ENCODE results near the gene ANXA9. TPM values are rescaled to one million over a fixed set of nuclear protein-coding genes. Genes with fewer than 3 reads are reported as not detected.

The ANXA9 gene
- total RNA-seq, 2 experiments from 2014 or later = 0.27 to 0.28 TPM

- Mint-ChIP-seq H3K9me3 (ENCODE audit: low read depth) (no peaks in the 10 kb centered on the region), H3K4me1 (peaks cover 30% of the 10 kb centered on the region), H3K4me3 (no peak overlapping the region), H3K36me3 (ENCODE audit: low read depth) (peaks cover 4% of the 10 kb centered on the region), H3K27ac (no peak overlapping the region), H3K27me3 (no peaks in the 10 kb centered on the region)
- ChIA-PET CTCF (interaction anchor here (0.6 to 4.4 kb wide), 5 partner anchors 12 to 144 kb away, joined by 3 to 17 read pairs (median 4); partner anchors contain the start of genes C1orf56 and TNFAIP8L2), POLR2A (no interaction called here)
- ATAC-seq = no peak
- intact Hi-C loops (cut with DNase I, micrococcal nuclease) = no loop called here
- no peak for DNase-seq
Measured at GRCh38 chr1:151012684-151013471, 30.8 kb downstream of the ANXA9 start.

DNA sequence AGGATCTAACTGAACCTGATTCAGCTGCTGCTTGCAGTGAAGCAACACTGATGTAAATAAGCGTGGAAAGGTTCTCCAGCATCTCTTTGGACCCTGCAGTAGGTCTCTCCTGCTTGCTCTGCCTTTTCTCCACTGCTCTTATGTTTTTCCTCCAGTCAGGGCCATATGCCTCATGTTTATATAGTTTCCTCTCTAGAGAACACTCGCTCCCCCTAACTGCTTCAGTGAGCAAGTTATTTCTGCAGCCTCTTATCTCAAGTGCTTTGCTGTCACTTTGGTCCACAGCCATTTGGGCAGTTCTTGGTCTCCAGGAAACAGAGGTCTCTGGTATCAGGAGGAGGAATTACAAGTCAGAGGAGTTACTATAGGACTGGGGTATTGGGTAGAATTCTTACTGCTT lies 31.4 kb downstream of the ANXA9 start:
- no peak for DNase-seq
- H3K9me3 Mint-ChIP-seq (ENCODE audit: low read depth) = no peaks in the 10 kb centered on the region
- intact Hi-C loops (cut with DNase I, micrococcal nuclease) = no loop called here
- peaks cover 8% of the 10 kb centered on the region for H3K36me3 Mint-ChIP-seq (ENCODE audit: low read depth)
- peaks cover 29% of the 10 kb centered on the region for H3K4me1 Mint-ChIP-seq
- H3K4me3 Mint-ChIP-seq = no peak overlapping the region
- H3K27ac Mint-ChIP-seq = no peak overlapping the region
- CTCF ChIA-PET = interaction anchor here (4.4 kb wide), 1 partner anchor 11 kb away, joined by 17 read pairs; no protein-coding TSS in a partner anchor
- POLR2A ChIA-PET = no interaction called here
- no peak for ATAC-seq
- no peaks in the 10 kb centered on the region for H3K27me3 Mint-ChIP-seq

GRCh38 chr1:151024540-151025146 lies 42.6 kb downstream of the ANXA9 start:
- intact Hi-C loops (cut with DNase I, micrococcal nuclease) = loop anchor here (1.0 to 5.0 kb wide), 6 partner anchors 32 to 132 kb away; partner anchors contain the start of genes GABPB2 (in 2 of the 2), TNFAIP8L2 (in 2 of the 2) and CDC42SE1 (in 1 of the 2)
- peak; percentile 91 for DNase-seq
- ChIA-PET CTCF (interaction anchor here (0.5 to 3.1 kb wide), 27 partner anchors 12 to 1060 kb away, joined by 3 to 19 read pairs (median 5); partner anchors contain the start of genes BNIPL, C1orf56, CDC42SE1 and MINDY1), POLR2A (interaction anchor here (0.6 kb wide), 1 partner anchor 150 kb away, joined by 3 read pairs; no protein-coding TSS in a partner anchor)
- H3K4me1 Mint-ChIP-seq = peaks cover 5% of the 10 kb centered on the region
- ATAC-seq = peak; percentile 100
- no peaks in the 10 kb centered on the region for H3K27me3 Mint-ChIP-seq
- H3K4me3 Mint-ChIP-seq = peak overlapping the region; percentile 30
- H3K9me3 Mint-ChIP-seq (ENCODE audit: low read depth) = no peaks in the 10 kb centered on the region
- H3K27ac Mint-ChIP-seq = peak overlapping the region; percentile 65
- H3K36me3 Mint-ChIP-seq (ENCODE audit: low read depth) = peaks cover 26% of the 10 kb centered on the region

DNA sequence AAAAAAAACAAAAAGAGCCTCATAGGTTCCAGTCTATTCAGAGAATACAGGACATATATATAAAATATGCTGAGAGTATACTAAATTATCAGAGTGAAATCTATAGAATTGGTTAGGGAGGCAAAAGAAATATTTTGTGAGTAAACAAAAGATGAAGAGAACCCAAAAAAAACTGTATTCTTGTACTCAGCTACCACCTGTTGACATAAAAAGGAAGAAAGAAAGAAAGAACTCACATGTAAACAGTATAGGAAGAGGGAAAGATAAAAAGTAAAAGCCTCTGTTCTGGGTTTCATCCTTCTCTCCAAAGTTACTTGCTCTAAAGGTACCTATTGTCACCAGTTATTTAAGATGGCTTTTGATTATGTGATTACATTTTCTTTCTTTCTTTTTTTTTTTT lies 44.4 kb downstream of the ANXA9 start:
- no peak overlapping the region for H3K4me3 Mint-ChIP-seq
- ChIA-PET POLR2A (no interaction called here), CTCF (interaction anchor here (0.7 to 3.1 kb wide), 5 partner anchors 9 to 73 kb away, joined by 3 to 13 read pairs (median 3); partner anchors contain the start of gene MINDY1)
- intact Hi-C loops (cut with DNase I, micrococcal nuclease) = no loop called here
- no peak for ATAC-seq
- DNase-seq = no peak
- H3K36me3 Mint-ChIP-seq (ENCODE audit: low read depth) = peaks cover 29% of the 10 kb centered on the region
- no peaks in the 10 kb centered on the region for H3K9me3 Mint-ChIP-seq (ENCODE audit: low read depth)
- no peaks in the 10 kb centered on the region for H3K27me3 Mint-ChIP-seq
- H3K27ac Mint-ChIP-seq = no peak overlapping the region
- peaks cover 5% of the 10 kb centered on the region for H3K4me1 Mint-ChIP-seq

DNA sequence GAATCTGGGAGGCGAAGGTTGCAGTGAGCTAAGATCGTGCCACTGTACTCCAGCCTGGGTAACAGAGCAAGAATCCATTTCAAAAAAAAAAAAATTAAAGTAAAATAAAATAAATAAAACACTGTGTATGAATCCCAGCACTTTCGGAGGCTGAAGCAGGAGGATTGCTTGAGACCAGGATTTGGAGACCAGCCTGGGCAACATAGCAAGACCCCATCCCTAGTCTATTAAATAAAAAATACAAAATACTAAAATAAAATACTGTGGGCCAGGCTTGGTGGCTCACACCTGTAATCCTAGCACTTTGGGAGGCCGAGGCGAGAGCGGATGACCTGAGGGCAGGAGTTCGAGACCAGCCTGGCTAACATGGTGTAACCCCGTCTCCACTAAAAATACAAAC lies 50.1 kb downstream of the ANXA9 start:
- Mint-ChIP-seq H3K27me3 (no peaks in the 10 kb centered on the region), H3K4me3 (no peak overlapping the region), H3K4me1 (peaks cover 3% of the 10 kb centered on the region), H3K36me3 (ENCODE audit: low read depth) (peaks cover 38% of the 10 kb centered on the region), H3K27ac (no peak overlapping the region), H3K9me3 (ENCODE audit: low read depth) (no peaks in the 10 kb centered on the region)
- intact Hi-C loops (cut with DNase I, micrococcal nuclease) = no loop called here
- no peak for DNase-seq
- ChIA-PET CTCF (interaction anchor here (1.9 kb wide), 1 partner anchor 16 kb away, joined by 11 read pairs; the partner anchor contains the start of gene C1orf56), POLR2A (no interaction called here)
- no peak for ATAC-seq

DNA sequence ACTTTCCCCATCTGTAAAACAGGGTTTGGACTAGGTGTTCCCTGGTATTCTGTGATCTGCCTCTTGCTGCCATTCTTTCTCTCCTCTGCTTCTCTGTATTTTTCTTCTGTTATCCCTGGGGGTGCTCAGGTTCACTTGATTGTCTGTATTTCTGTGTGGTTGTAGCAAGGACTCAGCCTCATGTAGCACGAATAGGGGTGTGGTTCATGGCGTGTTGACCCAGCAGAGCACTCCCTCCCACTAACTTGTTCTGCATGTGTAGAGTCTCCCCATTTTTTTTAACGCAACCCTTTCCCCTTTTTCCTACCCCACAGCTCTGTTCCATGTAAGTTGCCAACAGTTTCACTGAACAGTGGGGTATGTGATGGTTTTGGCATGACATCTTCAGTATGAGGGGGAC lies 53.1 kb downstream of the ANXA9 start:
- intact Hi-C loops (cut with DNase I, micrococcal nuclease) = no loop called here
- H3K36me3 Mint-ChIP-seq (ENCODE audit: low read depth) = peaks cover 24% of the 10 kb centered on the region
- no peak for ATAC-seq
- ChIA-PET CTCF (interaction anchor here (0.5 to 1.4 kb wide), 2 partner anchors 13 to 502 kb away, joined by 3 to 7 read pairs; partner anchors contain the start of gene C1orf56), POLR2A (no interaction called here)
- H3K27me3 Mint-ChIP-seq = no peaks in the 10 kb centered on the region
- no peak overlapping the region for H3K4me3 Mint-ChIP-seq
- no peak overlapping the region for H3K27ac Mint-ChIP-seq
- no peaks in the 10 kb centered on the region for H3K9me3 Mint-ChIP-seq (ENCODE audit: low read depth)
- no peak for DNase-seq
- H3K4me1 Mint-ChIP-seq = peaks cover 3% of the 10 kb centered on the region

GRCh38 chr1:151036356-151036755 lies 54.3 kb downstream of the ANXA9 start, which contains the start of gene BNIPL:
Gene BNIPL (plus strand): TSS chr1:151036586. CDS start chr1:151036726, 140 bp downstream.
- no peak for DNase-seq
- ChIA-PET CTCF (interaction anchor here (0.7 to 1.2 kb wide), 4 partner anchors 11 to 312 kb away, joined by 3 to 4 read pairs (median 3); partner anchors contain the start of gene C1orf56), POLR2A (interaction anchor here (0.5 to 0.6 kb wide), 2 partner anchors 261 to 403 kb away, joined by 3 to 4 read pairs; no protein-coding TSS in a partner anchor)
- no peaks in the 10 kb centered on the region for H3K27me3 Mint-ChIP-seq
- H3K36me3 Mint-ChIP-seq (ENCODE audit: low read depth) = peaks cover 22% of the 10 kb centered on the region
- H3K9me3 Mint-ChIP-seq (ENCODE audit: low read depth) = no peaks in the 10 kb centered on the region
- intact Hi-C loops (cut with DNase I, micrococcal nuclease) = no loop called here
- H3K4me1 Mint-ChIP-seq = peaks cover 3% of the 10 kb centered on the region
- H3K4me3 Mint-ChIP-seq = no peak within 1 kb of the TSS
- ATAC-seq = no peak
- H3K27ac Mint-ChIP-seq = no peak within 1 kb of the TSS

- no peak for ATAC-seq
- intact Hi-C loops (cut with DNase I, micrococcal nuclease) = no loop called here
- CTCF ChIA-PET = interaction anchor here (0.7 to 1.2 kb wide), 4 partner anchors 10 to 311 kb away, joined by 3 to 4 read pairs (median 3); partner anchors contain the start of gene C1orf56
- H3K36me3 Mint-ChIP-seq (ENCODE audit: low read depth) = peaks cover 20% of the 10 kb centered on the region
- H3K4me1 Mint-ChIP-seq = peaks cover 3% of the 10 kb centered on the region
- H3K27ac Mint-ChIP-seq = no peak overlapping the region
- POLR2A ChIA-PET = interaction anchor here (0.5 to 0.6 kb wide), 2 partner anchors 260 to 402 kb away, joined by 3 to 4 read pairs; no protein-coding TSS in a partner anchor
- no peak for DNase-seq
- no peak overlapping the region for H3K4me3 Mint-ChIP-seq
- H3K27me3 Mint-ChIP-seq = no peaks in the 10 kb centered on the region
- H3K9me3 Mint-ChIP-seq (ENCODE audit: low read depth) = no peaks in the 10 kb centered on the region
Measured at GRCh38 chr1:151037032-151037431, 54.9 kb downstream of the ANXA9 start.

- POLR2A ChIA-PET = no interaction called here
Measured at GRCh38 chr1:151039521-151039920, 57.4 kb downstream of the ANXA9 start.

GRCh38 chr1:151043163-151043562 lies 61.1 kb downstream of the ANXA9 start:
- Mint-ChIP-seq H3K27ac (no peak overlapping the region), H3K36me3 (ENCODE audit: low read depth) (peaks cover 2% of the 10 kb centered on the region), H3K9me3 (ENCODE audit: low read depth) (no peaks in the 10 kb centered on the region), H3K4me3 (no peak overlapping the region), H3K27me3 (no peaks in the 10 kb centered on the region), H3K4me1 (peaks cover 24% of the 10 kb centered on the region)
- CTCF ChIA-PET = interaction anchor here (0.6 to 2.6 kb wide), 7 partner anchors 17 to 298 kb away, joined by 3 to 13 read pairs (median 3); partner anchors contain the start of gene MLLT11
- intact Hi-C loops (cut with DNase I, micrococcal nuclease) = no loop called here
- DNase-seq (no peak), ATAC-seq (no peak)
- POLR2A ChIA-PET = no interaction called here

More at GRCh38 chr1:151039521-151039920, 57.4 kb downstream of the ANXA9 start:
- H3K4me3 Mint-ChIP-seq = no peak overlapping the region
- no peak overlapping the region for H3K27ac Mint-ChIP-seq
- peaks cover 9% of the 10 kb centered on the region for H3K4me1 Mint-ChIP-seq
- no peaks in the 10 kb centered on the region for H3K9me3 Mint-ChIP-seq (ENCODE audit: low read depth)
- intact Hi-C loops (cut with DNase I, micrococcal nuclease) = no loop called here
- CTCF ChIA-PET = interaction anchor here (0.6 kb wide), 2 partner anchors 229 to 639 kb away, joined by 3 to 4 read pairs; no protein-coding TSS in a partner anchor
- DNase-seq = no peak
- ATAC-seq = no peak
- H3K36me3 Mint-ChIP-seq (ENCODE audit: low read depth) = peaks cover 13% of the 10 kb centered on the region
- H3K27me3 Mint-ChIP-seq = no peaks in the 10 kb centered on the region

Measured in activated CD4-positive, alpha-beta T cell treated with anti-CD3 and anti-CD28 coated beads for 36 hours (primary cell).